ENCODE measurements around the gene LIM2.

DNA sequence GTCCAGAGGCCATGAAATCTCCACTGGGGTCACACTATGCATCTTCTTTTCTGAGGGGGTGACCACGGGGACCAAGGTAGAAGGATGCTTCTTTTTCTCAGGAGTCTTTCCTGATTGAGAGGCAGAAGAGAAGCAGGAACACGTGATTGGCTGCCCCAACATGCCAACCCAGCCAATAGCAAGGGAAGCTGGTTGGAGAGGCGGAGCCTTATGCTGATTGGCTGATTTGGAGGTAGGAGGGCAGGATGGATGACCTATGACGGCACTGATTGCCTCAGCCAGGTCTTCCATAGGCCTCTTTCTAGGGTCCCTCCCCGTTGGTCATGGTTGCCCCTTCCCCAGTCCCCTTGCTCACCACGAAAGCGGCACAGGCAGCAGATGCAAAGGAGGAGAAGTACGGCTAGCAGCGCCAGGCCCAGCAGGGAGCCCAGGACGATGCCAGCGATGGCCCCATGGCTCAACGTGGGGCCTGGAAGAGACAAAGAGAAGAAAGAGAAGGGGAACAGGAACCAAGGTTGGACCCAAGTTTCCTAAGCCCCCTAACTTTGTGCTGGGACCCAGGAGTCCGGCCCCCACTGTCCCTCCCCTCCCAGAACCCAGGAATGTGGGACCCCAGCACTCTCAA is 53.8 kb downstream of the LIM2 start:
- TF ChIP-seq KDM5A (IDR thresholded peaks at IDR 0.05; ENCODE audit: low read length) (no peak), BRCA1 (IDR thresholded peaks at IDR 0.05; ENCODE audit: low read depth, low read length) (no peak), CTCF (IDR thresholded peaks at IDR 0.05; ENCODE audit: control extremely low read depth in 1 of 3, insufficient read depth in 1 of 3, low read depth in 1 of 3, low read length in 3 of 3) (no peak), SUZ12 (IDR thresholded peaks at IDR 0.05; ENCODE audit: low read length) (no peak), SIN3A (conservative IDR thresholded peaks at IDR 0.05 in 1 of 2, IDR thresholded peaks at IDR 0.05 in 1 of 2; ENCODE audit: low read depth in 1 of 2, low read length in 2 of 2) (no peak), SP4 (IDR thresholded peaks at IDR 0.05; ENCODE audit: low read length) (no peak), POLR2A (IDR thresholded peaks at IDR 0.05; ENCODE audit: control extremely low read depth in 1 of 2, low read depth in 2 of 2, low read length in 2 of 2) (no peak), TCF12 (IDR thresholded peaks at IDR 0.05; ENCODE audit: low read depth, low read length) (no peak), EZH2 (IDR thresholded peaks at IDR 0.05; ENCODE audit: low read depth, low read length, severe bottlenecking) (no peak), ATF2 (IDR thresholded peaks at IDR 0.05; ENCODE audit: low read length) (no peak), CBX8 (IDR thresholded peaks at IDR 0.05; ENCODE audit: borderline replicate concordance, low read depth, low read length) (no peak), JUN (IDR thresholded peaks at IDR 0.05; ENCODE audit: low read depth, low read length) (no peak), RAD21 (IDR thresholded peaks at IDR 0.05 in 1 of 2, conservative IDR thresholded peaks at IDR 0.05 in 1 of 2; ENCODE audit: low read depth in 2 of 2, low read length in 2 of 2) (no peak)
- TF ChIP-seq, protein P1, sequence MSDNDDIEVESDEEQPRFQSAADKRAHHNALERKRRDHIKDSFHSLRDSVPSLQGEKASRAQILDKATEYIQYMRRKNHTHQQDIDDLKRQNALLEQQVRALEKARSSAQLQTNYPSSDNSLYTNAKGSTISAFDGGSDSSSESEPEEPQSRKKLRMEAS (IDR thresholded peaks at IDR 0.05), result no peak

Measured in H1 (cell line).